ENCODE measurements around the gene HADHA.
"Not testable (repeated sequence)": the region's sequence is repeated elsewhere in the genome, so short reads cannot be mapped to it uniquely, and the experiment has no call there.

HADHA gene

DNA sequence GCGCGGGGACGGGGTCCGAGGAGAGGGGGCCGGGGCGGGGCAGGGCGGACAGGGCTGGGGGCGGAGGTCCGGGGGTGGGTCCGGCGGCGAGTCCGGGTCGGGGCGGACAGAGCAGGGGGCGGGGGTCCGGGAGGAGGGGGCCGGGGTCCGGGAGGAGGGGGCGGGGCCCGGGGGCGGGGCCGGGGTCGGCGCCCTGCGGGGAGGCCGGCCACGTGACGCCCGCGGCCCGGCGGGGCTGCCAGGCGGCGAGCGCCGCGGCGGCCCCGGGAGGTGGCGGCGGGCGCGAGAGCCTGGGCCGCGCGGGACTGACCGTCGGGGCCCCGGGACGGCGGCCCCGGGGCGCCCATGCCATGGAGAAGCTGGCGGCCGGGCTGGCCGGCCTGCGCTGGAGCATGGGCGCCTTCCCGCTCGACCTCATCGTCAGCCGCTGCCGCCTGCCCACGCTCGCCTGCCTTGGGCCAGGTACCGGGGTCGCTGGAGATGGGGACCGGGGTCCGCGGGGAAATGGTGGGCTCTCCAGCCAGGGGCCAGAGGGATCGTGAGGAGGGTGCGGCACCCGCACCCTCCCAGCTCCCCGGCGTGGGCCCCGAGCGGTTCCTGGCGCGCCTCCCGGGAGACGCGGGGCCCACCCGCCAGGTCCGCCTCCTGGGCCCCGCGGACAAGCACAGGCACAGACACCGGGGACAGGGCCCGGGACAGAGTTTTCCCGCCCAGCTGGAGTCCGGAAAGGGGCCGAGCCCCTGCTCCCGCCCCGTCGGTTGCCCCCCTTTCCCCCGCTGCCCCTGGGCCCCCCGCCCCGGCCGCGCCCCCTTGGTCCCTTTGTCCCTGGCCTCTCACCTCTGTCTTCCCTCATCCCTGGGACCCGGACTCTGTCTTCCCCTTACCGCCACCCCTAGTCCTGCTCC, 71.3 kb downstream of the HADHA start, which contains the start of gene GAREM2:
GAREM2 (plus strand) TSS at position 218 of the 905 bp plus-strand sequence; CDS start at position 351, 133 bp downstream.
- no peak for DNase-seq

DNA sequence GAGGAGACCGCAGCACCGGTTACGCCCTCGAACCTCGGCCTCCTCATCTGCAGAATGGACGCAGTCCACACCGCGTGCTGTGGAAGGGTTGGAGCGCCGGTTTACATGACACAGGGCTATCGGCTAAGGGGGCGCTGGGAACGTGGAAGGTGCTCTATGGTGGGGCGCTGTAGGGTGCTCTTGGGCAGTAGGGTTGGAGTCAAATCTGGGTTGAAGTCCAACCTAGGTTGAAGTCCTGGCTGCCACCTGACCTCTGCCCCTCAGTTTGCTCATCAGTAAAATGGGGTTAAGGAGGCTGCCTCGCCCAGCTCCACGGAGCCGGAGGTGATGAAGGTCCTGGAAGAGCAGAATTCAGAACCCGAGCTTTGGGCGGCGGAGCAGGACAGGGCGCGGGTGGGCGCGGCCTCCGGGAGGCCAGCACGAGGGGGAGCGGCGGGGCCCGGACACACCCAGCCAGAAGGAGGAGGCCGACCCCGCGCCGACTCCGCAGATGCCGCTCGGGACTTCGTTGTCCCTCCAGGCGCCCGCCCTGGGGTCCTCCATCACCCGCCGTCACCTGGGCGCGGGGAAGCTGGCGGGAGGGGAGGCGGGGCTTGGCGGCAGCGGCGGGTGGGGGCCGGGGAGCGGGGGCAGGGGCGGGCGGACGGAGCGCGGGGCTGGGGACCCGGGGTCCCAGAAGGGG, 72.1 kb downstream of the HADHA start:
- no peak for DNase-seq

DNA sequence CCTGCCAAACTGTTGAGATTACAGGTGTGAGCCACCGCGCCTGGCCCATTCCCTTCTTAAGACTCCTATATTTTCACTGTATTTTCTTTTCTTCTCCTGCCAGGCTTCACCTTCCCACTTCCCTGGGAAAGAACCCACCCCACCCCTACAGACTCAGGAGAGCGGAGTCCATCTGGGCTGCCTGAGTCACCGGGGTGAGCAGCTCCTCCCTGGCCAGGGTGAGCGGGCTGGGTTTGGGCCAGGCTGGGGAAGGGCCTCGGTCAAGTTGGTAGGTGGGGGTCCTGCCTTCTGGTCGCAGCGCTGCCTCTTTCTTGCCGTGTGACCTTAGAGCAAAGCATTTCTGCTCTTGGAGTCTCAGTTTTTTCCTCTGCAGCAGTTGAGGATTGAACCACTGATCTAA, 73.6 kb downstream of the HADHA start:
- DNase-seq: no peak

DNA sequence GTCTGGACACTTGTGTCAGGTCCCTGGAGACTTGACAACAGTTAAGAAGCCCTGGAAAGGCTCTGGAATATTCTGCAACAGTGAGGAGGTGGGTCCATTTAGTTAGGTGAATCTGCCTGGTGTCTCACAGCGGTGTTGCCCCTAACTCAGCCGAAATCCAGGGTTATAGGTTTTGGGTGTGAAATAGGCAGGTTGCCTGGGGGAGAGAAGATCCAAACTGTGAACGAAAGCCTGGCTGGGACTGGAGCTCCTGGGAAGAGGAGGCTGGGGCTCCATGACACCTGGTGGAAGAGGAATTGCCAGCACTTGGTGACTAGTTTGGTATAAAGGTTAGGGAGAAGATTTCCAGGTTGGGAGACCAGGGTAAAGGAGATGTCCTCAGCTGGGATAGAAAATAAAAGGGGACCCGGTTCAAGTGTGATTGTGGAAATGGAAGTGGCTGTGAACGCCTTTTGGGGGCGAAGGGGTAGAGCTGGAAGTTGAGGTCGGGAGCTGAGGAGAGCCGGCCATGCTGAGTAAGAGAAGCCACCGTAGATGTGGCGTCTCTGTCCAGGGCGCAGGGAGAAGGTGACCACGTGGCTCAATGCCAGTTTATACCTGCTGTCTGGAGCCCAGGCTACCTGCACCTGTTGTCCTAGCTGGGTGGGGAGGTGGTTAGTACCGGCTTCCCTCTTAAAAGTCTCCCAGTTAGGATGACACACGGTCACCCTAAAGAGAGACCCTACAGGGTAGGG, 74.6 kb downstream of the HADHA start:
- no peak for DNase-seq

DNA sequence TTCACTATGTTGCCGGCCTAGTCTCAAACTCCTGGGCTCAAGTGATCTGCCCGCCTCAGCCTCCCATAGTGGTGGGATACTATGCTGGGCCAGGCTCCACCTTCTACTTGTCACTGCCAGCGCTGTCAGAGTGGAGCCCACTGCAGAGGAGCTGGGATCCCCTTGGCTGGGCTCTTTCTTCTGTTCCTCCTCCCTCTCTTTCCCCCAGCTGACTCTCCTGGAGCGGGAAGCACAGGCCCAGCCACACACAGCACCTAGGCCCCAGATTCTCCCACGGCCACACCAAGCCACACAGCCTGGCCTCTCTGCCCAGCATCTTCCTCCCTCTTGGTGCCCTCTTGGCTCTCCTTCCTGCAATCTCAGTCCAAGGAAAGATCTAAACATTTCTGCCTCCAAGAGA, 75.2 kb downstream of the HADHA start:
- DNase-seq: no peak

DNA sequence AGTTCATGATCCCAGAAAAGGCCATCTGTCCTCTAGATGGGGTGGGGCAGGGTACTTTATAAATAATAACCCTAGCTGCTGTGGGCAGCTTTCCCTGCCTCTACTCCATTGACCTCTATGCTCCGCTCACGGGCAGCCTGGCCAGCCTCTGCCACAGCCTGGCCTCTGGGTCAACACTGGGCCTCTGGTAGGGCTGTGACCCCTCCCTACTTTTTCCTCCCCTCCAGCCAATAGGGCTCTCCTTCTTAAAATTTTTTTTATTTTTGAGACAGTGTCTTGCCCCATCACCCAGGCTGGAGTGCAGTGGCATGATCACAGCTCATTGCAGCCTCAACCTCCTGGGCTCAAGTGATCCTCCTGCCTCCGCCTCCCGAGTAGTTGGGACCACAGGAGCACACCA, 75.6 kb downstream of the HADHA start:
- no peak for DNase-seq

DNA sequence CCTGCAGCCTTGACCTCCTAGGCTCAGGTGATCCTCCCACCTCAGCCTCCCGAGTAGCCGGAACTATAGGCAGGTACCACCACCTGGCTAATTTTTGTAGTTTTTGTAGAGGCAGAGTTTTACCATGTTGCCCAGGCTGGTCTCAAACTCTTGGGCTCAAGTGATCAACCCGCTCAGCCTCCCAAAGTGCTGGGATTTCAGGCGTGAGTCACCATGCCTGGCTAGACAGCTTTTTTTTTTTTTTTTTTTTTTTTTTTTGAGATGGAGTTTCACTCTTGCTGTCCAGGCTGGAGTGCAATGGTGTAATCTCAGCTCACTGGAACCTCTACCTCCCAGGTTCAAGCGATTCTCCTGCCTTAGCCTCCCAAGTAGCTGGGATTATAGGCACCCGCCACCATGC, 77.9 kb downstream of the HADHA start:
- DNase-seq: not testable (repeated sequence)

DNA sequence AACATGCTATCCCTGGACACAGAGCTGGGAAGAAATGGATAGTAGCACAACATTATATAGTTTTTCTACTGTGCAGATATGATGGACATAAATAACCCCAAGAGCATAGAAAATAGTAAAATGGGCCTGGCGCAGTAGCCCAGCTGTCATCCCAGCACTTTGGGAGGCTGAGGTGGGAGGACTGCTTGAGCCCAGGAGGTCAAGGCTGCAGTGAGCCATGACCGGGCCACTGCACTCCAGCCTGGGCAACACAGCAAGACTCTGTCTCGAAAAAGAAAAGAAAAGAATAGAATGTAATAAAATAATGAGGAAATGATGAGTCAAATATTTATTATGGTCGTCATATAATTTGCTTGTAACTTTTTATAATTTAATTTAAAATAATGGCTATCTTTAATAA, 79.0 kb downstream of the HADHA start:
- DNase-seq: no peak

DNA sequence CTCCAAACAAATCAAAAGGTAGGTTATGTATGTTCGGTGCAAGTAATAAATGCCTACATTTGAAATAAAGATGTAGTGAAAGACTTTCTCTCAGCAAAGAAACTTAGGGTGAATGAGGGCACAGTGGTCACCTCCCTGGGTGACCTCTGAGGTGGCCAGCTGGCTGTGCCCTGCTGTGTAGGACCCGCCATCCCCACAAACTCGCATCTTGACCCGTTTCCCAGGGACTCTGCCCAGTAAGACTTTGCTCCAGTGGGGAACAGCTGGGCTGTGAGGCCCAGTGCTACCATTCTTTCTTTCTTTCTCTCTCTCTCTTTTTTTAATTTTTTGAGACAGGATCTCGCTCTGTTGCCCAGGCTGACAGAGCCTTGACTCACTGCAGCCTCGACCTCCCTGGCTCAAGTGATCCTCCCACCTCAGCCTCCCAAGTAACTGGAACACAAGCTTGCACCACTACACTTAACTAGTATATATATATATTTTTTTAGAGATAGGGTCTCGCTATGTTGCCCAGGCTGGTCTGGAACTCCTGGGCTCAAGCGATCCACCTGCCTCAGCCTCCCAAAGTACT, 79.7 kb downstream of the HADHA start:
- DNase-seq: no peak

DNA sequence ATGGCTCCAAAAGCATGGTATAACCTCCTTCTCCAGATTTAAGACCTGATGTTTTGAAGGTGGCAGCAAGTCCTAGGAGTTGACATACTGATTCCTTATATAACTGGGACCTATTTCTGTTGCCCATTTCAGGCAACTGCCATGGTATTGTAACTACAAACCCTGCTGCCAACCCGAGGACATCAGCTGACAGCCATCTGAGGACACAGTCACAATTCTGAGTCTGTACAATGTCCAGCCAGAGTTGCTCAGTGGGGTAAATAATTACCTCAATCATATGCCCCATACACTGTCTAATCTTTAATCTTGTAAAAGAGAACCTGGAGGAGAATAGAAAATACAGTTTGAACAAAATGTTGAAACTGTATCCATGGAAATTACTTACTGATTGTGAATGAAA, 80.2 kb downstream of the HADHA start:
- no peak for DNase-seq

DNA sequence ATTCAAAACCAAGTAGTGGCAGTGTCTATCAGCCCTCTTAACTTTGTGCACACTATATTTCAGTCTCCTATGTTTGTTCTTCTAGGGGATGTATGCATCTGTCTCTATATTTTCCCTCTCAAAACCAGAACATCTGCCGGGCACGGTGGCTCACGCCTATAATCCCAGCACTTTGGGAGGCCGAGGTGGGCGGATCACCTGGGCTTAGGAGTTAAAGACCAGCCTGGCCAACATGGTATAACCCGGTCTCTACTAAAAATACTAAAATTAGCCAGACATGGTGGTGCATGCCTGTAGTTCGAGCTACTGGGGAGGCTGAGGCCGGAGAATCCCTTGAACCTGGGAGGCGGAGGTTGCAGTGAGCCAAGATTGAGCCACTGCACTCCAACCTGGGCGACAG, 81.5 kb downstream of the HADHA start:
- DNase-seq: no peak

DNA sequence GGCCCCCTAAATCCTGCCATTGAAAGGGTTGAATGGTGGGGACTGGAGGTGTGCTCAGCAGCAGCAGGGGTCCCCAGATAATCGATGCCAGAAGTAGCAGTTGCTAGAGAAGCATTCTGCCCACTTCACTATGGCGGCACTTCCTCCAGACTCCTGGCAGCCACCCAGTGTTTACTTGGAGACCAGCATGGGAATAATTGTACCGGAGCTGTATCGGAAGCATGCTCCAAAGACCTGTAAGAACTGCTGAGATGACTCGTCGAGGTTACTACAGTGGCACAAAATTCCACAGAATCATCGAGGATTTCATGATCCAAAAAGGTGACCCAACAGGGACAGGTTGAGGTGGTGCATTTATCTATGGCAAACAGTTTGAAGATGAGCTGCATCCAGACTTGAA, 82.5 kb downstream of the HADHA start:
- no peak for DNase-seq

DNA sequence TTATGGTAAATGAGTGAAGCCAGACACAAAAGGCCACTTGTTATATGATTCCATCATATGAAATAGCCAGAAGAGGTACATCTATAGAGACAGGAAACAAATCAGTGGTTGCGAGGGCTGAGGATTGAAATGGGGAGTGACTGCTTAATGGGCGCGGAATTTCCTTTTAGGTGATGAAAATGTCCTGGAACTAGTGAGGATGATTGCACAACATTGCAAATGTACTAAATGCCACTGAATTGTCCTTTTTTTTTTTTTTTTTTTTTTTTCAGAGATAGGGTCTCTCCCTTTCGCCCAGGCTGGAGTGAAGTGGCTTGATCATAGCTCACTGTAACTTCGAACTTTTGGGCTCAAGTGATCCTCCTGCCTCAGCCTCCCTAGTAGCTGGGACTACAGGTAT, 86.9 kb downstream of the HADHA start:
- DNase-seq: no peak

DNA sequence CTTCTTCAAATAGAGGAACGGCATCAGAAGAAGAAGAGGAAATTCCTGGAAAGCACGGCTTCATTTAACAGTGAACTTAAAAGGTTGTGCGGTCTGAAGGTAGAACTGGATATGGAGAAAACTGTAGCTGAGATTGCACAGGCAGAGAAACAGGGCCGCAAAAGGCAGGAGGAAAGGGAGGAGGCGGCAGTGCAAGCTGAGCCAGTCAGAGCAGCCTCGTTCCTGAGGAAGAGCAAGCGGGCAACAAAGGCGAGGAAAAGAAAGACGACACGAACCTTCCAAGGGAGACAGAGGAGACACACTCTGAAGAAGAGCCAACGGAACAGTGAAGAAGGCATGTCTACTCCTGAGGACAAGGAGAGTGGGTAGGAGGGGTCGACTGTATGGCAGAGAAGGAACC, 94.2 kb downstream of the HADHA start:
- DNase-seq: no peak

DNA sequence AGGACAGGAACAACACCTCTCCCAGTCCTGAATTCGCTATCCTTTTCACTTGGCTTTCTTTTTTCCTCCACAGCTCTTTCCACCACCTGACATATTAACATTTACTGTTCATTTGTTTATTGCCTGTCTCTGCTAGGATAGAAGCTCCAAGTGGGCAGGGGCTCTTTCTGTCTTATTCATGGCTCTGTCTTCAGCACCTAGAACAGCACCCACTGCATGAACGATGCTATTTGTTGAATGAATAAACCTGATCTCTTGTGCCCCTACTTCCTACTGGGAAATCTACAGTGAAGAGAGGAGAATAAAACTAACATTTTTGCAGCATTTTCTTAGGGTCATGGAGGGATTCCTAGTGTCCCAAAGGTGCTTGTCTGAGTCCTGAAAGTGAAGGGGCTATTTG, 95.9 kb downstream of the HADHA start:
- no peak for DNase-seq

DNA sequence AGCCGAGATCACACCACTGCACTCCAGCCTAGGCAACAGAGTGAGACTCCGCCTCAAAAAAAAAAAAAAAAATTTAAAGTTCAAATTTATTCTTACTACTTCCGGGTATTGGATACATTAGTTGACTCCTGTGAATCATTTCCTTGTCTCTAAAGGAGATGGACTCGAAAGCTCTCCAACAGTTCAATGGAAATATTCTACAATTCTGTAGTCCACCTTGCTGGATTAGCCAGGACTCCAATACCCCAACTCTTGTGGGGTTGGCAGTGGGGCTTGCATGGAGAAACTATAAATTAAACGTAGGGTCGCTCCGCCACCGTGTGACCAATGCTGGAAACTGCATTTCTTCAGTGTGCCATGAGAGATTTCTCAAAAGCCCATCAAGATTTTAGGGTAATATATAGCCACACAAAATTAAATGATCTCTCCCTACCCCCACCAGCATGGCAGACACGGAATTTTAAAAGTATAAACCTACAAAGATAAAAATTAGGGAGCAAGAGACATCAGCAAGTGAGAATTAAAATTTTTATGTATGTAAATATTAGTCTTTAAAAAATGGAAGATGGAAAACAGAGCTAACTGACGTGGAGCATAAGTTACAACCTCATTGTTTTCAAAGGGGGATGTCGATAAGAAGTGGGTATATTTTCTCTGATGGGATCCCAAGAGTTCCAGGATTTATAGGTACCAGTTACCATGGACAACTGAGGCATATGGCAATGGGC, 99.3 kb downstream of the HADHA start:
- peak; percentile 68 for DNase-seq

DNA sequence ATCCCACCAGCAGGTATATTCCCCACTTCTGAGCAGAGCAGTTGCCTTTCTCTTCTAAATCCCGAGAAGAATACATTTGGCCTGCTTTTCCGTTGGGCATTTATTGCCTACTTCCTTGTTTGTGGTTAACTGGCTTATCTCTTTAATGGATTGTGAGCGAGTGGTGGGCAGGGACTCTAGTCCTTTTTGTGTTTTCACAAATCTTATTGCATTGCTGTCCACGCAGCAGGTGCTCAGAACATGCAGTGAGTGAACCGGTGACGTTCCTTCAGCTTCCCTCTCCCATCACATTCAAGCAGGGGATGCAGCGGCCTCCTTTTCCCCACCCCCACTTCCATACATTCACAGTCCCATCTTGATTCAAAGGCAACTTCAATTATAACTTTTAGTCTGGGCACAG, 100.4 kb downstream of the HADHA start:
- DNase-seq: no peak

DNA sequence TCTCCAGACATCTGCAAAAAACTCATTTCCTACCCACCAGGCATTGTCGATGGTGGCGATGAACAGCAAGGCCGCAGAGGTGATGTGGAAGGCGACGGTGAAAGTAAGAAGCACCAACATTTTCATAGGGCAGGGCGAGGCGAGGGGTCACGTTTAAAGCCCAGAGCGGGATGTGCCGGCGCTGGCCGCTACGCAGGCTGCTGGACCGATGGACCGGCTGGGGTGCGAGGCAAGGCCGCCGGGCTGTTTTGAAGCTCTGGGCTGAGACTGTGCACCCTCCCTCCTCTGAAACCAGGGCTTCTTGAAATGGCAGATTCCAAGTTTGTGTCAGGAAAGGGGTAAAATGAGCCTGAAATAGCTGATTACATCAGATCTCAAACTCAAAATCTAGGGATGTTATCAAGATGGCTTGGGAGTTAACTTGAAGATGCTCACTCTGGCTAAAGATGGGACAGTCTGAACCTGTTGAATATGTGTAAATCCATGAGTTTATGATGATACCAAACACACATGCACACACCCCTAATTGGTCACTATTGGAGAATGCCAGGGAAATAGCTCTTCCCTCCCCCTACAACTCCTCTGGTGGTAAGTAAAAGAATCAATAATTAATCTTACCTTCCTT, 103.2 kb downstream of the HADHA start:
- no peak for DNase-seq

Measured in CD4-positive, alpha-beta T cell treated with Interleukin-6 for 4 hours (primary cell).